Psoas muscle (tissue), 8 donors: ENCODE data around the gene FKBP8. TPM values are rescaled to one million over a fixed set of nuclear protein-coding genes. Genes with fewer than 3 reads are reported as not detected.
"Not testable (repeated sequence)": the region's sequence is repeated elsewhere in the genome, so short reads cannot be mapped to it uniquely, and the experiment has no call there.

ENCODE experiments used
- ATAC-seq, 4 donors: fragments of 200-7000 bp; cut with Tn5 transposase; one replicate each; pipeline ENCODE4 v1.9.1; 2020; ENCODE audit warnings: moderate library complexity in 3 of 4, mild to moderate bottlenecking in 2 of 4
- DNase-seq, 2 donors: peaks; one replicate each; pipeline ENCODE4 v3.0.0-alpha.2; 2020
- H3K27ac ChIP-seq: fragments of 200-600 bp; one replicate; pipeline ENCODE4 v1.8.0; 2022
- H3K27me3 ChIP-seq, 3 donors: fragments of 200-600 bp in 1 of 3; one replicate each; pipeline versions ENCODE4 v1.6.1 to v1.8.0; 2013 to 2022; ENCODE audit warnings: low read length in 2 of 3, mild to moderate bottlenecking in 2 of 3, moderate library complexity in 1 of 3; ENCODE audit not compliant: insufficient read depth in 3 of 3
- H3K36me3 ChIP-seq, 2 donors: fragments of 200-600 bp in 1 of 2; one replicate each; pipeline versions ENCODE4 v1.6.1 to v1.8.0; 2013 to 2022; ENCODE audit warnings: low read depth in 1 of 2, mild to moderate bottlenecking in 1 of 2, moderate library complexity in 1 of 2; ENCODE audit not compliant: insufficient read depth in 1 of 2
- H3K4me1 ChIP-seq: fragments of 200-600 bp; one replicate; pipeline ENCODE4 v1.8.0; 2022
- H3K4me3 ChIP-seq: fragments of 200-600 bp; one replicate; pipeline ENCODE4 v1.8.0; 2022; ENCODE audit warnings: mild to moderate bottlenecking
- H3K9me3 ChIP-seq: fragments of 200-600 bp; one replicate; pipeline ENCODE4 v1.8.0; 2022
- CTCF ChIP-seq: fragments of 200-600 bp; IDR thresholded peaks from one replicate; pipeline ENCODE4 v1.8.0; 2022; ENCODE audit warnings: antibody characterized with exemption
- WGBS, 3 donors: extraction: QIAGEN DNeasy Blood & Tissue Kit; methylation state at CpG; one replicate each; pipeline versions ENCODE4 v1.1.6 to v1.1.7; 2013; 5-methylcytosine and 5-hydroxymethylcytosine counted together
- intact Hi-C, 2 donors: fragments of 100-400 bp; cut with DNase I; formaldehyde crosslinking; loops; one replicate each; pipeline versions ENCODE4 v1.11.0 to v1.14.2; 2022
- polyA plus RNA-seq, 3 donors: library from polyadenylated mRNA; stranded (reverse); fragments of 200-250 nt; gene quantifications; one replicate each; pipeline ENCODE4 v1.2.3, GENCODE V29; 2013
- total RNA-seq, 4 donors: library from RNA; stranded (reverse); fragmentation: NEBNext Ultra II Directional in 2 of 4; extraction: Animal tissue kit (Norgen Biotek cat#: 25700) in 2 of 4; gene quantifications; one replicate each; pipeline versions ENCODE4 v1.2.1 to v1.2.4, GENCODE V29; 2021 to 2023
- donor health status: healthy with polysubstance abuse.
- donor health status: DM: no; HTN: no; CAD: no; lungs with moderate emphysema.
- donor health status: Bipolar disorder and iron deficiency.
- donor health status: healthy.
- donor health status: DM: yes; HTN: yes; CAD: no.
- donor health status: DM: no; HTN: no; CAD: no.
- donor health status: DM: no; HTN: no; CAD: no.
- donor health status: DM: yes; HTN: yes; CAD: no.

The FKBP8 gene
- total and polyA plus RNA-seq, 7 donors = 92.8 to 143 (median 130) TPM

- Histone ChIP-seq H3K27me3 (no peaks in the 10 kb centered on the region), H3K36me3 (peaks cover 0 to 5% of the 10 kb centered on the region in 2 donors), H3K4me1 (no peaks in the 10 kb centered on the region), H3K27ac (no peak overlapping the region), H3K4me3 (no peak overlapping the region), H3K9me3 (no peaks in the 10 kb centered on the region)
- 81 to 89% (median 85%) methylated on average over 9 of the region's 9 CpGs for WGBS, 3 donors
- DNase-seq (no peak), ATAC-seq (no peak)
- intact Hi-C loops = no loop called here
- no peak for TF ChIP-seq CTCF
Measured at GRCh38 chr19:18526316-18526715, 17.1 kb downstream of the FKBP8 start.

- Histone ChIP-seq H3K4me3 (no peak overlapping the region), H3K36me3 (no peaks in the 10 kb centered on the region), H3K27ac (no peak overlapping the region), H3K9me3 (no peaks in the 10 kb centered on the region), H3K4me1 (peaks cover 15% of the 10 kb centered on the region), H3K27me3 (no peaks in the 10 kb centered on the region)
- WGBS, 3 donors = 89 to 92% (median 90%) methylated on average over 9 of the region's 9 CpGs
- DNase-seq (no peak), ATAC-seq (no peak)
- intact Hi-C loops = loop anchor here (5.0 kb wide), 1 partner anchor 33 kb away; the partner anchor contains the start of gene KXD1 (in 2 of the 2)
- no peak for TF ChIP-seq CTCF
Measured at GRCh38 chr19:18523841-18524240, 19.5 kb downstream of the FKBP8 start.

DNA sequence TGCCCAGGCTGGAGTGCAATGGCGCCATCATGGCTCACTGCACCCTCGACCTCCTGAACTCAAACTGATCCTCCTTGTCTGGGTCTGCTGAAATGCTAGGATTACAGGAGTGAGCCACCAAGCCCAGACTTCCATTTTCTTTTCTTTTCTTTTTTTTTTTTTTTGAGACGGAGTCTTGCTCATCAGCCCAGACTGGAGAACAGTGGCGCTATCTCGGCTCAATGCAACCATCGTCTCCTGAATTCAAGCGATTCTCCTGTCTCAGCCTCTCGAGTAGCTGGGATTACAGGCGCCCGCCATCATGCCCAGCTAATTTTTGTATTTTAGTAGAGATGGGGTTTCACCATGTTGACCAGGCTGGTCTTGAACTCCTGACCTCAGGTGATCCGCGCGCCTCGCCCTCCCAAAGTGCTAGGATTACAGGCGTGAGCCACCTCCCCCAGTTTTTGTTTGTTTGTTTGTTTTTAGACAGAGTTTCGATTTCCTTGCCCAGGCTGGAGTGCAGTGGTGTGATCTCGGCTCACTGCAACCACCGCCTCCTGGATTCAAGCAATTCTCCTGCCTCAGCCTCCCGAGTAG is 20.4 kb downstream of the FKBP8 start:
- WGBS, 3 donors = 65 to 77% (median 69%) methylated on average over 19 of the region's 19 CpGs
- DNase-seq, H3K36me3 ChIP-seq, ATAC-seq, H3K27me3 ChIP-seq, H3K9me3 ChIP-seq: not testable (repeated sequence)
- H3K4me3 ChIP-seq = peak overlapping the region; percentile 33
- H3K4me1 ChIP-seq = peaks cover 24% of the 10 kb centered on the region
- peak overlapping the region; percentile 38 for H3K27ac ChIP-seq
- intact Hi-C loops = loop anchor here (5.0 kb wide), 1 partner anchor 34 kb away; the partner anchor contains the start of gene KXD1 (in 2 of the 2)

DNA sequence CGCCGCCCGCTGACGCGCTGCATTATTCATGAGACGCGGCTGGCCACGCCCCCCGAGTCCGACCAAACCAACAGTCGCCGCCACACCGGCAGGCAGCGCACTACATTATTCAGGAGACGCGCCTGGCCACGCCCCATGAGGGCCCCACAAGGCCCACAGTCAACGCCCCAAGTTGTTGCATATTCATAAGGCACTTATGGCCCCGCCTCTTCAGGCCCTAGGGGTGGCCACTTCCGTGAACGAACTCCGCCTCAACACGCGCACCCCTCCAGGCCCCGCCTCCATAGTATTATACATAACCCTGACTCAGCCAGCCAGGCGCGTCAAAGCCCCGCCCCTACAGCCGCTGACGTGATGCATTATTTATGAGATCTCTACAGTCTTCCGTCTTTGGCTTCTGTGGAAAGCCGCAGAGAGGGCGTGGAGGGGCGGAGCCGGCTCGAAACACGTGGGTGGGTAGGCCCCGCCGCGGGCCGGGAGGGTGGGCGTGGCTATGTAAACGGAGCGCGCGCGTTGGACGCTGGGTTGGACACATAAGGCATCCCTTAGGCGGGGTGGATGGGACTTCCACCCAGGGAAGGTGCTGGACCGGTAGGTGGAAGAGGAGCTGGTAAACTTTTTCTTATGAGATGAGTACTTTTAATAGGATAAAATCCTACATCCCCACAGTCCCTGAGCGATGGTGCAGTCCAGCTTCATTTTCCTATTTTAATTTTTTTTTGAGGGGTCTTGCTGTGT is 21.1 kb downstream of the FKBP8 start:
- DNase-seq = peak; percentile 100
- TF ChIP-seq CTCF = peak; percentile 11
- H3K4me1 ChIP-seq = peaks cover 28% of the 10 kb centered on the region
- WGBS, 3 donors = 1 to 2% (median 1%) methylated on average over 49 to 51 of the region's 51 CpGs
- H3K4me3 ChIP-seq = peak overlapping the region; percentile 100
- no peaks in the 10 kb centered on the region for H3K36me3 ChIP-seq
- no peaks in the 10 kb centered on the region for H3K9me3 ChIP-seq
- peak overlapping the region; percentile 98 for H3K27ac ChIP-seq
- intact Hi-C loops = loop anchor here (5.0 kb wide), 1 partner anchor 35 kb away; the partner anchor contains the start of gene KXD1 (in 2 of the 2)
- no peaks in the 10 kb centered on the region for H3K27me3 ChIP-seq
- peak; percentile 82 to 88 (median 84) for ATAC-seq

DNA sequence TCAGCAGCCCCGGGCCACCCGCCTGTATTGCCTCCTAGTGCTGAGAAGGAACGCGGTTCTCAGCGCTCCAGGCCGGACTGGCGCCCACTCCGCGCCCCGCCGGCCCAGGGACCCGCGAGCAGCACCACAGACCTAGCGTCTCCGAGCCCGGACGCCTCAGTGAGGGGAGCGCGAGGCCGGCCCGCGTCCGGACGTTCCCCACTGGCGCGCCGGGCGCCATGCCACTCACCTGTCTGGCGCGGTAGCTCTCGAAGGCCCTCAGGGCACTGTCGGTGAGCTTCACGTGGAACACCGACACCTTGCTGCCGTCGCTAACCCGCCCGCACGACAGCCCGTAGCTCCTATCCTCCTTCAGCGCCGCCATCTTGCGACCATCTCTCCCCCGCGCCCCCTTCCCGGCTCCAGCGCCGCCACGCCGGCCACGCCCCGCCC is 21.7 kb downstream of the FKBP8 start, which contains the start of gene ELL:
Gene ELL, minus strand, starts transcription at position 379 of the 432 bp plus-strand sequence. Its CDS starts 15 bp downstream, at position 364.
- WGBS, 3 donors = 0 to 1% (median 0%) methylated on average over 30 to 52 of the region's 52 CpGs
- Histone ChIP-seq H3K27ac (peak within 1 kb of the TSS; percentile 98), H3K9me3 (no peaks in the 10 kb centered on the region), H3K36me3 (no peaks in the 10 kb centered on the region), H3K4me1 (peaks cover 33% of the 10 kb centered on the region), H3K27me3 (no peaks in the 10 kb centered on the region), H3K4me3 (peak within 1 kb of the TSS; percentile 100)
- ATAC-seq = peak; percentile 0 to 5 (median 1)
- intact Hi-C loops = loop anchor here (5.0 kb wide), 1 partner anchor 36 kb away; the partner anchor contains the start of gene KXD1 (in 2 of the 2)
- TF ChIP-seq CTCF = no peak
- DNase-seq = no peak
